ENCODE measurements around the gene HDAC4. TPM values are rescaled to one million over a fixed set of nuclear protein-coding genes. Genes with fewer than 3 reads are reported as not detected.

The HDAC4 gene
- total RNA-seq, 1 experiment from 2014 or later = 44.4 TPM

GRCh38 chr2:239160226-239161143, 240.3 kb downstream of the HDAC4 start:
- ChIA-PET POLR2A (no interaction called here), CTCF (no interaction called here)
- peaks cover 21% of the 10 kb centered on the region for H3K36me3 Mint-ChIP-seq
- H3K9me3 Mint-ChIP-seq = no peaks in the 10 kb centered on the region
- no peaks in the 10 kb centered on the region for H3K27me3 Mint-ChIP-seq (ENCODE audit: low read depth)
- TF ChIP-seq NR2C2 (CRISPR knock-in tag; IDR thresholded peaks at IDR 0.05) (no peak), NFATC4 (CRISPR knock-in tag; IDR thresholded peaks at IDR 0.05) (no peak), CDX4 (CRISPR knock-in tag; IDR thresholded peaks at IDR 0.05; ENCODE audit: borderline replicate concordance) (no peak), ZNF138 (CRISPR knock-in tag; conservative IDR thresholded peaks at IDR 0.05) (no peak), TP53 (CRISPR knock-in tag; IDR thresholded peaks at IDR 0.05) (no peak), ERG (CRISPR knock-in tag; IDR thresholded peaks at IDR 0.05) (no peak), STAT6 (CRISPR knock-in tag; conservative IDR thresholded peaks at IDR 0.05; ENCODE audit: low read depth) (no peak), KAT7 (CRISPR knock-in tag; IDR thresholded peaks at IDR 0.05; ENCODE audit: borderline replicate concordance) (no peak), OVOL2 (CRISPR knock-in tag; IDR thresholded peaks at IDR 0.05; ENCODE audit: borderline replicate concordance) (no peak)
- peaks cover 10% of the 10 kb centered on the region for H3K4me1 Mint-ChIP-seq
- DNase-seq (ENCODE audit: low spot score) (no peak), ATAC-seq (no peak)
- H3K4me3 Mint-ChIP-seq = no peak overlapping the region
- H3K27ac Mint-ChIP-seq = no peak overlapping the region

GRCh38 chr2:239159476-239159911, 241.3 kb downstream of the HDAC4 start:
- H3K4me1 Mint-ChIP-seq = peaks cover 10% of the 10 kb centered on the region
- H3K27ac Mint-ChIP-seq = no peak overlapping the region; the same call in 1 of the 2 replicates
- no peaks in the 10 kb centered on the region for H3K27me3 Mint-ChIP-seq (ENCODE audit: low read depth)
- POLR2A ChIA-PET = no interaction called here
- CTCF ChIA-PET = no interaction called here
- no peak overlapping the region for H3K4me3 Mint-ChIP-seq
- no peak for DNase-seq (ENCODE audit: low spot score)
- peaks cover 26% of the 10 kb centered on the region for H3K36me3 Mint-ChIP-seq
- ATAC-seq = no peak
- no peak for TF ChIP-seq PREB (CRISPR knock-in tag; IDR thresholded peaks at IDR 0.05; ENCODE audit: borderline replicate concordance)
- TF ChIP-seq NFE2L1 (CRISPR knock-in tag; IDR thresholded peaks at IDR 0.05) = no peak
- no peak for TF ChIP-seq TEAD4 (CRISPR knock-in tag; IDR thresholded peaks at IDR 0.05)
- no peak for TF ChIP-seq NFATC4 (CRISPR knock-in tag; IDR thresholded peaks at IDR 0.05)
- no peaks in the 10 kb centered on the region for H3K9me3 Mint-ChIP-seq

GRCh38 chr2:239158641-239159475, 242.0 kb downstream of the HDAC4 start:
- ChIA-PET CTCF (interaction anchor here (0.6 to 2.0 kb wide), 5 partner anchors 14 to 140 kb away, joined by 4 to 12 read pairs (median 4); no protein-coding TSS in a partner anchor), POLR2A (no interaction called here)
- no peak overlapping the region for H3K4me3 Mint-ChIP-seq
- no peaks in the 10 kb centered on the region for H3K27me3 Mint-ChIP-seq (ENCODE audit: low read depth)
- peaks cover 10% of the 10 kb centered on the region for H3K4me1 Mint-ChIP-seq
- ATAC-seq (peak; percentile 49), DNase-seq (ENCODE audit: low spot score) (no peak)
- H3K27ac Mint-ChIP-seq = peak overlapping the region; percentile 20; the same call in 1 of the 2 replicates
- peaks cover 26% of the 10 kb centered on the region for H3K36me3 Mint-ChIP-seq
- no peaks in the 10 kb centered on the region for H3K9me3 Mint-ChIP-seq
- TF ChIP-seq ARID4B (CRISPR knock-in tag; IDR thresholded peaks at IDR 0.05; ENCODE audit: borderline replicate concordance) (no peak), ZNF219 (CRISPR knock-in tag; IDR thresholded peaks at IDR 0.05; ENCODE audit: borderline replicate concordance) (no peak), OVOL2 (CRISPR knock-in tag; IDR thresholded peaks at IDR 0.05; ENCODE audit: borderline replicate concordance) (no peak), ZNF263 (CRISPR knock-in tag; IDR thresholded peaks at IDR 0.05; ENCODE audit: low read depth) (no peak), CREB1 (CRISPR knock-in tag; IDR thresholded peaks at IDR 0.05) (no peak), E2F5 (CRISPR knock-in tag; IDR thresholded peaks at IDR 0.05) (no peak)

All from WTC11 (cell line).